HepG2 (cell line): ENCODE measurements around the gene RBM12. TPM values are rescaled to one million over a fixed set of nuclear protein-coding genes. Genes with fewer than 3 reads are reported as not detected.
A peak's percentile ranks its signal among the peaks of the same experiment; 100 is the strongest.

Experiments used
- BRF2 ChIP-seq: sonication (generic); formaldehyde crosslinking; IDR thresholded peaks from 2 replicates; pipeline ENCODE4 v1.8.1; 2022; ENCODE audit warnings: mild to moderate bottlenecking, missing genetic modification reagents
- CAMTA2 ChIP-seq: sonication (generic); formaldehyde crosslinking; IDR thresholded peaks from 2 replicates; pipeline ENCODE4 v1.4.0; 2020; ENCODE audit warnings: mild to moderate bottlenecking, missing genetic modification reagents, borderline replicate concordance
- MEIS2 ChIP-seq: sonication (generic); formaldehyde crosslinking; IDR thresholded peaks from 2 replicates; pipeline ENCODE4 v1.9.0; 2021; ENCODE audit warnings: mild to moderate bottlenecking, missing genetic modification reagents
- ZNF383 ChIP-seq: sonication (generic); formaldehyde crosslinking; IDR thresholded peaks from 2 replicates; pipeline ENCODE4 v1.4.0; 2020; ENCODE audit warnings: missing genetic modification reagents, mild to moderate bottlenecking, borderline replicate concordance
- ZNF574 ChIP-seq: sonication (generic); formaldehyde crosslinking; IDR thresholded peaks from 2 replicates; pipeline ENCODE4 v1.4.0; 2020; ENCODE audit warnings: missing genetic modification reagents
- ZNF713 ChIP-seq: sonication (generic); formaldehyde crosslinking; IDR thresholded peaks from 2 replicates; pipeline ENCODE4 v1.4.0; 2020; ENCODE audit warnings: mild to moderate bottlenecking, missing genetic modification reagents
- ZNF746 ChIP-seq: sonication (generic); formaldehyde crosslinking; IDR thresholded peaks from 2 replicates; pipeline ENCODE4 v1.8.0; 2022; ENCODE audit warnings: mild to moderate bottlenecking, missing genetic modification reagents
- ZNF761 ChIP-seq: sonication (generic); formaldehyde crosslinking; conservative IDR thresholded peaks from 2 replicates; pipeline ENCODE4 v1.4.0; 2020; ENCODE audit warnings: mild to moderate bottlenecking, missing genetic modification reagents
- ZNF770 ChIP-seq: sonication (generic); formaldehyde crosslinking; IDR thresholded peaks from 2 replicates; pipeline ENCODE4 v1.5.0; 2020; ENCODE audit warnings: mild to moderate bottlenecking, missing genetic modification reagents
- polyA plus RNA-seq, 8 experiments: library from polyadenylated mRNA; depleted of rRNA in 3 of 8; stranded (reverse) in 7 of 8; unstranded in 1 of 8; fragments of >200 nt; fragmentation: Illumina TruSeq in 4 of 8; extraction: Trizol in 4 of 8; gene quantifications; 2 replicates each; pipeline versions ENCODE4 v1.2.1 to v1.2.3, GENCODE V29; 2011 to 2016; ENCODE audit warnings: low read depth in 4 of 8, missing spikeins in 1 of 8, mixed read lengths in 1 of 8; ENCODE audit not compliant: insufficient read depth in 1 of 8
- total RNA-seq, 5 experiments: library from RNA; depleted of rRNA; stranded (reverse); fragments of >200 nt; fragmentation: Illumina TruSeq; extraction: Trizol; gene quantifications; 2 replicates each; pipeline ENCODE4 v1.2.3, GENCODE V29; 2016; ENCODE audit warnings: low read depth in 1 of 5
- TF ChIP-seq, protein P1 (sequence below): IDR thresholded peaks from 2 replicates; pipeline ENCODE4 v1.6.1; 2018; ENCODE audit warnings: missing genetic modification reagents
- TF ChIP-seq, protein P2 (sequence below): sonication (generic); formaldehyde crosslinking; IDR thresholded peaks from one replicate; pipeline ENCODE4 v1.5.1; 2020; ENCODE audit warnings: mild to moderate bottlenecking, missing genetic modification reagents; ENCODE audit errors: not compliant biosample characterization

Gene RBM12
- total and polyA plus RNA-seq, 2 of the 13 experiments (the other 11 are each of a cell fraction or from before 2014, with no cell fraction given) = 97.9 to 104 TPM

- TF ChIP-seq ZNF574 (no peak), CAMTA2 (no peak), MEIS2 (CRISPR knock-in tag) (no peak), ZNF770 (no peak), BRF2 (CRISPR knock-in tag) (peak; percentile 59; the same call in 1 of the 2 replicates), ZNF761 (CRISPR knock-in tag) (no peak), ZNF383 (CRISPR knock-in tag) (no peak), ZNF713 (CRISPR knock-in tag) (no peak), ZNF746 (CRISPR knock-in tag) (no peak)
- TF ChIP-seq, protein P1, sequence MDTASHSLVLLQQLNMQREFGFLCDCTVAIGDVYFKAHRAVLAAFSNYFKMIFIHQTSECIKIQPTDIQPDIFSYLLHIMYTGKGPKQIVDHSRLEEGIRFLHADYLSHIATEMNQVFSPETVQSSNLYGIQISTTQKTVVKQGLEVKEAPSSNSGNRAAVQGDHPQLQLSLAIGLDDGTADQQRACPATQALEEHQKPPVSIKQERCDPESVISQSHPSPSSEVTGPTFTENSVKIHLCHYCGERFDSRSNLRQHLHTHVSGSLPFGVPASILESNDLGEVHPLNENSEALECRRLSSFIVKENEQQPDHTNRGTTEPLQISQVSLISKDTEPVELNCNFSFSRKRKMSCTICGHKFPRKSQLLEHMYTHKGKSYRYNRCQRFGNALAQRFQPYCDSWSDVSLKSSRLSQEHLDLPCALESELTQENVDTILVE (CRISPR knock-in tag) = no peak
- TF ChIP-seq, protein P2, sequence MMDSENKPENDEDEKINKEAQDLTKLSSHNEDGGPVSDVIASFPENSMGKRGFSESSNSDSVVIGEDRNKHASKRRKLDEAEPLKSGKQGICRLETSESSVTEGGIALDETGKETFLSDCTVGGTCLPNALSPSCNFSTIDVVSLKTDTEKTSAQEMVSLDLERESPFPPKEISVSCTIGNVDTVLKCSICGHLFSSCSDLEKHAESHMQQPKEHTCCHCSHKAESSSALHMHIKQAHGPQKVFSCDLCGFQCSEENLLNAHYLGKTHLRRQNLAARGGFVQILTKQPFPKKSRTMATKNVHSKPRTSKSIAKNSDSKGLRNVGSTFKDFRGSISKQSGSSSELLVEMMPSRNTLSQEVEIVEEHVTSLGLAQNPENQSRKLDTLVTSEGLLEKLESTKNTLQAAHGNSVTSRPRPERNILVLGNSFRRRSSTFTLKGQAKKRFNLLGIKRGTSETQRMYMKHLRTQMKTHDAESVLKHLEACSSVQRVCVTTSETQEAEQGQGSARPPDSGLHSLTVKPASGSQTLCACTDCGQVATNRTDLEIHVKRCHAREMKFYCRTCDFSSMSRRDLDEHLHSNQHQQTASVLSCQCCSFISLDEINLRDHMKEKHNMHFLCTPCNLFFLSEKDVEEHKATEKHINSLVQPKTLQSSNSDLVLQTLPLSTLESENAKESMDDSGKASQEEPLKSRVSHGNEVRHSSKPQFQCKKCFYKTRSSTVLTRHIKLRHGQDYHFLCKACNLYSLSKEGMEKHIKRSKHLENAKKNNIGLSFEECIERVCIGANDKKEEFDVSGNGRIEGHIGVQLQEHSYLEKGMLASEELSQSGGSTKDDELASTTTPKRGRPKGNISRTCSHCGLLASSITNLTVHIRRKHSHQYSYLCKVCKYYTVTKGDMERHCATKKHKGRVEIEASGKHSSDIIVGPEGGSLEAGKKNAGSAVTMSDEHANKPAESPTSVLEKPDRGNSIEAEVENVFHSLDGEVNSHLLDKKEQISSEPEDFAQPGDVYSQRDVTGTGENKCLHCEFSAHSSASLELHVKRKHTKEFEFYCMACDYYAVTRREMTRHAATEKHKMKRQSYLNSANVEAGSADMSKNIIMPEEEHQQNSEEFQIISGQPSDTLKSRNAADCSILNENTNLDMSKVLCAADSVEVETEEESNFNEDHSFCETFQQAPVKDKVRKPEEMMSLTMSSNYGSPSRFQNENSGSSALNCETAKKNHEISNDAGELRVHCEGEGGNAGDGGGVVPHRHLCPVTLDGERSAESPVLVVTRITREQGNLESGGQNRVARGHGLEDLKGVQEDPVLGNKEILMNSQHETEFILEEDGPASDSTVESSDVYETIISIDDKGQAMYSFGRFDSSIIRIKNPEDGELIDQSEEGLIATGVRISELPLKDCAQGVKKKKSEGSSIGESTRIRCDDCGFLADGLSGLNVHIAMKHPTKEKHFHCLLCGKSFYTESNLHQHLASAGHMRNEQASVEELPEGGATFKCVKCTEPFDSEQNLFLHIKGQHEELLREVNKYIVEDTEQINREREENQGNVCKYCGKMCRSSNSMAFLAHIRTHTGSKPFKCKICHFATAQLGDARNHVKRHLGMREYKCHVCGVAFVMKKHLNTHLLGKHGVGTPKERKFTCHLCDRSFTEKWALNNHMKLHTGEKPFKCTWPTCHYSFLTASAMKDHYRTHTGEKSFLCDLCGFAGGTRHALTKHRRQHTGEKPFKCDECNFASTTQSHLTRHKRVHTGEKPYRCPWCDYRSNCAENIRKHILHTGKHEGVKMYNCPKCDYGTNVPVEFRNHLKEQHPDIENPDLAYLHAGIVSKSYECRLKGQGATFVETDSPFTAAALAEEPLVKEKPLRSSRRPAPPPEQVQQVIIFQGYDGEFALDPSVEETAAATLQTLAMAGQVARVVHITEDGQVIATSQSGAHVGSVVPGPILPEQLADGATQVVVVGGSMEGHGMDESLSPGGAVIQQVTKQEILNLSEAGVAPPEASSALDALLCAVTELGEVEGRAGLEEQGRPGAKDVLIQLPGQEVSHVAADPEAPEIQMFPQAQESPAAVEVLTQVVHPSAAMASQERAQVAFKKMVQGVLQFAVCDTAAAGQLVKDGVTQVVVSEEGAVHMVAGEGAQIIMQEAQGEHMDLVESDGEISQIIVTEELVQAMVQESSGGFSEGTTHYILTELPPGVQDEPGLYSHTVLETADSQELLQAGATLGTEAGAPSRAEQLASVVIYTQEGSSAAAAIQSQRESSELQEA (CRISPR knock-in tag) = no peak
Observed at GRCh38 chr20:35709259-35709658, 44.6 kb upstream of the RBM12 start (continued).
